Measurements from ENCODE around the gene MAN2B2.

MAN2B2 gene

GRCh38 chr4:6574747-6575502 lies at the start of gene MAN2B2:
Gene MAN2B2, plus strand, starts transcription at chr4:6575189. Its CDS starts 22 bp downstream, at chr4:6575211.
- peak; percentile 99 for DNase-seq (ENCODE audit: low spot score)

- DNase-seq (ENCODE audit: low spot score), result no peak
Observed at GRCh38 chr4:6525474-6525873, 49.5 kb upstream of the MAN2B2 start.

- DNase-seq (ENCODE audit: low spot score), result no peak
Observed at GRCh38 chr4:6526156-6526555, 48.8 kb upstream of the MAN2B2 start.

GRCh38 chr4:6526671-6527091 lies 48.3 kb upstream of the MAN2B2 start:
- no peak for DNase-seq (ENCODE audit: low spot score)

- no peak for DNase-seq (ENCODE audit: low spot score)
Observed at GRCh38 chr4:6527259-6527658, 47.7 kb upstream of the MAN2B2 start.

- DNase-seq (ENCODE audit: low spot score), result no peak
Observed at GRCh38 chr4:6527683-6528595, 47.0 kb upstream of the MAN2B2 start.

- DNase-seq (ENCODE audit: low spot score), result no peak
Observed at GRCh38 chr4:6529021-6529420, 46.0 kb upstream of the MAN2B2 start.

- no peak for DNase-seq (ENCODE audit: low spot score)
Observed at GRCh38 chr4:6530301-6530700, 44.7 kb upstream of the MAN2B2 start.

- DNase-seq (ENCODE audit: low spot score), result no peak
Observed at GRCh38 chr4:6530964-6531363, 44.0 kb upstream of the MAN2B2 start.

GRCh38 chr4:6532102-6532501 lies 42.9 kb upstream of the MAN2B2 start:
- DNase-seq (ENCODE audit: low spot score), result no peak

- no peak for DNase-seq (ENCODE audit: low spot score)
Observed at GRCh38 chr4:6532658-6533057, 42.3 kb upstream of the MAN2B2 start.

- DNase-seq (ENCODE audit: low spot score), result no peak
Observed at GRCh38 chr4:6534050-6534449, 40.9 kb upstream of the MAN2B2 start.

GRCh38 chr4:6534618-6535328 lies 40.2 kb upstream of the MAN2B2 start:
- no peak for DNase-seq (ENCODE audit: low spot score)

- no peak for DNase-seq (ENCODE audit: low spot score)
Observed at GRCh38 chr4:6535329-6535692, 39.7 kb upstream of the MAN2B2 start.

- no peak for DNase-seq (ENCODE audit: low spot score)
Observed at GRCh38 chr4:6535706-6536105, 39.3 kb upstream of the MAN2B2 start.

GRCh38 chr4:6538111-6538510 lies 36.9 kb upstream of the MAN2B2 start:
- no peak for DNase-seq (ENCODE audit: low spot score)

GRCh38 chr4:6538575-6538974 lies 36.4 kb upstream of the MAN2B2 start:
- DNase-seq (ENCODE audit: low spot score), result no peak

GRCh38 chr4:6539009-6539764 lies 35.8 kb upstream of the MAN2B2 start:
- DNase-seq (ENCODE audit: low spot score), result no peak

- no peak for DNase-seq (ENCODE audit: low spot score)
Observed at GRCh38 chr4:6540879-6541278, 34.1 kb upstream of the MAN2B2 start.

- no peak for DNase-seq (ENCODE audit: low spot score)
Observed at GRCh38 chr4:6541789-6542188, 33.2 kb upstream of the MAN2B2 start.

- no peak for DNase-seq (ENCODE audit: low spot score)
Observed at GRCh38 chr4:6542951-6543350, 32.0 kb upstream of the MAN2B2 start.

GRCh38 chr4:6546091-6546490 lies 28.9 kb upstream of the MAN2B2 start:
- DNase-seq (ENCODE audit: low spot score), result no peak
